WERI-Rb-1 (cell line): Measurements from ENCODE around the gene EVC2.

ENCODE experiments used
- DNase-seq: peaks from one replicate; pipeline ENCODE4 v3.0.0-alpha.2; 2020
- H3K27ac ChIP-seq: fragments of 250-450 bp; sonication (Bioruptor Pico); 2 replicates; pipeline ENCODE4 v1.5.1; 2020; ENCODE audit warnings: mild to moderate bottlenecking, moderate library complexity
- H3K27me3 ChIP-seq: fragments of 250-450 bp; sonication (Bioruptor Pico); 2 replicates; pipeline ENCODE4 v1.5.1; 2021; ENCODE audit warnings: mild to moderate bottlenecking, low read depth, moderate library complexity; ENCODE audit not compliant: insufficient read depth, severe bottlenecking
- H3K36me3 ChIP-seq: fragments of 250-450 bp; sonication (Bioruptor Pico); 2 replicates; pipeline ENCODE4 v1.5.1; 2020; ENCODE audit warnings: mild to moderate bottlenecking, moderate library complexity
- H3K4me3 ChIP-seq: 2 replicates; pipeline ENCODE4 v1.5.1; 2011; ENCODE audit warnings: low read depth, mild to moderate bottlenecking, control low read depth, low read length
- H3K9me3 ChIP-seq: fragments of 250-450 bp; sonication (Bioruptor Pico); 2 replicates; pipeline ENCODE4 v1.5.1; 2021; ENCODE audit warnings: mild to moderate bottlenecking, moderate library complexity; ENCODE audit not compliant: severe bottlenecking
- TF ChIP-seq, protein P1 (sequence below): IDR thresholded peaks from 2 replicates; pipeline ENCODE4 v1.5.1; 2011; ENCODE audit warnings: low read depth, mild to moderate bottlenecking, control low read depth, inconsistent platforms, low read length

The EVC2 gene, protein sequence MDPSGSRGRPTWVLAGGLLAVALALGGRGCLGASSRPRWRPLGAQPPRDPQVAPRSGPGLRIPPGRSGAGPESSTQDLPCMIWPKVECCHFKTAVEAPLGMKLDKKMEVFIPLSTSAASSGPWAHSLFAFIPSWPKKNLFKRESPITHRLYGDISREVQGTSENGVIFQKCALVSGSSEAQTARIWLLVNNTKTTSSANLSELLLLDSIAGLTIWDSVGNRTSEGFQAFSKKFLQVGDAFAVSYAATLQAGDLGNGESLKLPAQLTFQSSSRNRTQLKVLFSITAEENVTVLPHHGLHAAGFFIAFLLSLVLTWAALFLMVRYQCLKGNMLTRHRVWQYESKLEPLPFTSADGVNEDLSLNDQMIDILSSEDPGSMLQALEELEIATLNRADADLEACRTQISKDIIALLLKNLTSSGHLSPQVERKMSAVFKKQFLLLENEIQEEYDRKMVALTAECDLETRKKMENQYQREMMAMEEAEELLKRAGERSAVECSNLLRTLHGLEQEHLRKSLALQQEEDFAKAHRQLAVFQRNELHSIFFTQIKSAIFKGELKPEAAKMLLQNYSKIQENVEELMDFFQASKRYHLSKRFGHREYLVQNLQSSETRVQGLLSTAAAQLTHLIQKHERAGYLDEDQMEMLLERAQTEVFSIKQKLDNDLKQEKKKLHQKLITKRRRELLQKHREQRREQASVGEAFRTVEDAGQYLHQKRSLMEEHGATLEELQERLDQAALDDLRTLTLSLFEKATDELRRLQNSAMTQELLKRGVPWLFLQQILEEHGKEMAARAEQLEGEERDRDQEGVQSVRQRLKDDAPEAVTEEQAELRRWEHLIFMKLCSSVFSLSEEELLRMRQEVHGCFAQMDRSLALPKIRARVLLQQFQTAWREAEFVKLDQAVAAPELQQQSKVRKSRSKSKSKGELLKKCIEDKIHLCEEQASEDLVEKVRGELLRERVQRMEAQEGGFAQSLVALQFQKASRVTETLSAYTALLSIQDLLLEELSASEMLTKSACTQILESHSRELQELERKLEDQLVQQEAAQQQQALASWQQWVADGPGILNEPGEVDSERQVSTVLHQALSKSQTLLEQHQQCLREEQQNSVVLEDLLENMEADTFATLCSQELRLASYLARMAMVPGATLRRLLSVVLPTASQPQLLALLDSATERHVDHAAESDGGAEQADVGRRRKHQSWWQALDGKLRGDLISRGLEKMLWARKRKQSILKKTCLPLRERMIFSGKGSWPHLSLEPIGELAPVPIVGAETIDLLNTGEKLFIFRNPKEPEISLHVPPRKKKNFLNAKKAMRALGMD

DNA sequence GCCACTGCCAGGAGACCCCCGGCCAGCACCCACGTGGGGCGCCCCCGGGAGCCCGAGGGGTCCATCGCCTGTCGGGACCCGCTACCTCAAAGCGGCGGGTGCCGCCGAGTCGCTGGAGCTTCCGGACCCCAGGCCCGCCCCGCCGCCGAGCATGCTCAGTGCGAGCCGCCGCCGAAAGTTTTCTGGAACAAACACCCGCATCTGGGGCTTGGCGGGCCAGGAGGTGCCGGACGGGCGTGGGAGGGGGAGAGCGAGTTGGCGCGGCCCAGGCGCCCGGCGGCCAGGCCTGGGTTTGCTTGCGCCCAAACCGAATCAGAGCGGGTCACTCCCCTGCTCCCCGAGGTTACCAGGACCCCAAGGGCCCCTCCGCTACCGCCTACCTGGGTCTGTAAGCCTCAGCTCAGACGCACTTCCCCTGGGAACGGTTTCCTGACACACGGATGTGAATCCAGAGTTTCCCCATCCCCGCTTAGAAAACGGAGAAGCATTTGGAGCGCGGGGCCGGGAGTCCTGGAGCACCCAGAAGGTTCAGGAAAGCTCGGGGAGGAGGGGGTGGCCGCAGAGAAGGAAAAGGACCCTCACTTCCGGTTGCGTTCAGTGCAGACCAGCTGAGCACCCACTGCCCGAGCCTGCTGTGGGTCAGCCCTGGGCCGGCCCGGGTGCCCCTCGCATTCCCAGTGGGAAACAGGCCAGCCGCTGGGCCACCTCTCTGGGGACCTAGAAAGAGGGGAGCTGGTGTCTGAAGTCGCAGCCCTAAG lies at the start of gene EVC2:
EVC2 (minus strand) TSS at position 111 of the 758 bp plus-strand sequence; CDS start at position 65, 46 bp downstream.
- Histone ChIP-seq H3K9me3 (peaks cover 4% of the 10 kb centered on the region), H3K36me3 (no peaks in the 10 kb centered on the region), H3K4me3 (no peak within 1 kb of the TSS), H3K27ac (peak within 1 kb of the TSS; percentile 13; the same call in 1 of the 2 replicates), H3K27me3 (no peaks in the 10 kb centered on the region)
- no peak for DNase-seq
- TF ChIP-seq, protein P1, sequence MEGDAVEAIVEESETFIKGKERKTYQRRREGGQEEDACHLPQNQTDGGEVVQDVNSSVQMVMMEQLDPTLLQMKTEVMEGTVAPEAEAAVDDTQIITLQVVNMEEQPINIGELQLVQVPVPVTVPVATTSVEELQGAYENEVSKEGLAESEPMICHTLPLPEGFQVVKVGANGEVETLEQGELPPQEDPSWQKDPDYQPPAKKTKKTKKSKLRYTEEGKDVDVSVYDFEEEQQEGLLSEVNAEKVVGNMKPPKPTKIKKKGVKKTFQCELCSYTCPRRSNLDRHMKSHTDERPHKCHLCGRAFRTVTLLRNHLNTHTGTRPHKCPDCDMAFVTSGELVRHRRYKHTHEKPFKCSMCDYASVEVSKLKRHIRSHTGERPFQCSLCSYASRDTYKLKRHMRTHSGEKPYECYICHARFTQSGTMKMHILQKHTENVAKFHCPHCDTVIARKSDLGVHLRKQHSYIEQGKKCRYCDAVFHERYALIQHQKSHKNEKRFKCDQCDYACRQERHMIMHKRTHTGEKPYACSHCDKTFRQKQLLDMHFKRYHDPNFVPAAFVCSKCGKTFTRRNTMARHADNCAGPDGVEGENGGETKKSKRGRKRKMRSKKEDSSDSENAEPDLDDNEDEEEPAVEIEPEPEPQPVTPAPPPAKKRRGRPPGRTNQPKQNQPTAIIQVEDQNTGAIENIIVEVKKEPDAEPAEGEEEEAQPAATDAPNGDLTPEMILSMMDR: no peak

DNA sequence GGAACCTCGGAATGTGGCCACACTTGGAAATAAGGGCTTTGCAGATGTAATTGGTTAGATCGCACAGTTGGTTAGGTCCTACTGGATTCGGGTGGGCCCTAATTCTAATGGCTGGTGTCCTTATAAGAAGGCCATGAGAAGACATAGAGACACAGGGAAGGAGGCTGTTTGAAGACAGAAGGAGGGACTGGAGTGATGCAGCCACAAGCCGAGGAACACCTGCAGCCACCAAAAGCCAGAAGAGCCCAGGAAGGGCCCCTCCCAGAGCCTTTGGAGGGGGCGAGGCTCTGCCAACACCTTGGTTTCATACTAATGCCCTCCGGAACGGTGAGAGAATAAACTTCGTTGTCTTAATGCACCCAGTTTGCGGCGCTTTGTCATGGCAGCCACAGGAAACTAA lies 49.6 kb upstream of the EVC2 start:
- H3K4me3 ChIP-seq: no peak overlapping the region
- H3K27ac ChIP-seq: no peak overlapping the region
- no peak for DNase-seq
- peaks cover 63% of the 10 kb centered on the region for H3K36me3 ChIP-seq
- peaks cover 7% of the 10 kb centered on the region for H3K9me3 ChIP-seq
- TF ChIP-seq, protein P1: no peak
- no peaks in the 10 kb centered on the region for H3K27me3 ChIP-seq

DNA sequence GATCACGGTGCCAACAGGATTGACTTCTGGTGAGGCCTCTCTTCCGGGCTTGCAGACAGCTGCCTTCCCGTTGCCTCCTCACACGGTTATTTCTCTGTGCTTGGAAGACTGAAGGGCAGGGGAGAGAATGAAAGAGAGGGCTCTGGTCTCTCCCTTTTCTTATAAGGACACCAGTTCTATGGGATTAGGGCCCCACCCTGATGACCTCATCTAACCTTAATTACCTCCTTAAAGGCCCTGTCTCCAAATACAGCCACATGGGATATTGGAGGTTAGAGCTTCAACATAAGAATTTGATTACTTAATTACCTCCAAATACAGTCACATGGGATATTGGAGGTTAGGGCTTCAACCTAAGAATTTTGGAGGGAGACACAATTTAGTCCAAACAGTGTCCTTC lies 49.2 kb upstream of the EVC2 start:
- peaks cover 65% of the 10 kb centered on the region for H3K36me3 ChIP-seq
- peaks cover 7% of the 10 kb centered on the region for H3K9me3 ChIP-seq
- H3K4me3 ChIP-seq: no peak overlapping the region
- no peak overlapping the region for H3K27ac ChIP-seq
- no peaks in the 10 kb centered on the region for H3K27me3 ChIP-seq
- no peak for DNase-seq
- TF ChIP-seq, protein P1: no peak

DNA sequence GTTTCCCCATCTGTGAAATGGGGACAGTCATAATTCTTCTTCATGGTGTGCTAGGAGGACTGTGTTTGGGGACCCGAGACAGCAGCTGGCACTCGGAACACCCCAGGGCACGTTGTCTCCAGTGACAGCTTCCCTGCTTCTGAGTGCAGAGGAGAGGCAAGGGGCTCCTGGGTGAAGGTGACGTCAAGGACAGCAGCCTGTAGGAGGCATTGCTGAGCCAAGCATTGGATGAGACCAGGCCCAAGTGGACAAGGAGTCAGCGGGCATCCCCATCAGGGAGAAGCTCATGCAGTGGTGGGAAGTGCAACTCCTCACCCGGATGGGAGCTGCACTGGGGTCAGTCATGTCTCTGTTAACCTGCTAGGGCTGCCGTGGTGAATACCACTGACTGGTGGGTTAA lies 48.7 kb upstream of the EVC2 start:
- H3K27ac ChIP-seq: no peak overlapping the region
- no peak for DNase-seq
- TF ChIP-seq, protein P1: 0 out of 2 replicates have a peak, but pooled peaks have one; percentile 20

DNA sequence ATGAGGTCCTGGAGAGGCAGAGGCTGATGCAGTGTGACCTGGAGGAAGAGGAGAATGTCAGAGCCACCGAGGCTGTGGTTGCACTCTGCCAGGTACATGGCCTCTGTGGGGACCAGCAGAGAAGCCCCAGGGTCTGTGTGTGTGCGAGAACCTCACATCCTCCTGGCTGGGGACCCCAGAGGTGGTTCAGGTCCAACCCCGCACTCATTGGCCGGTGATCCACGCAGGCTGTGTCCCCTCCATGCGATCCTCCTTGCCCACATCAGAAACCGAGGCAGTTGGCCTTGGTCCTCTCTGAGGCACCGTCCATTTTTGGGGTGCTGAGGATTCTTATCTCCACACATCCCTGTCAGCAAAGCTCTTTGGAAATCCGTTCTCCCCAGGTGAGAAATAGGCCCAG lies 47.9 kb upstream of the EVC2 start:
- Histone ChIP-seq H3K36me3 (peaks cover 65% of the 10 kb centered on the region), H3K9me3 (peaks cover 7% of the 10 kb centered on the region), H3K27me3 (no peaks in the 10 kb centered on the region), H3K4me3 (no peak overlapping the region), H3K27ac (no peak overlapping the region)
- no peak for DNase-seq
- TF ChIP-seq, protein P1: no peak

More for the DNA sequence above, 48.7 kb upstream of the EVC2 start:
- H3K27me3 ChIP-seq: no peaks in the 10 kb centered on the region
- H3K9me3 ChIP-seq: peaks cover 7% of the 10 kb centered on the region
- H3K36me3 ChIP-seq: peaks cover 65% of the 10 kb centered on the region
- no peak overlapping the region for H3K4me3 ChIP-seq
